ENCODE measurements around the gene RCOR2. TPM values are rescaled to one million over a fixed set of nuclear protein-coding genes. Genes with fewer than 3 reads are reported as not detected.

The RCOR2 gene
- total and polyA plus RNA-seq, 2 of the 4 experiments (the other 2 are of a cell fraction) = 0.90 to 2.0 TPM

GRCh38 chr11:63951779-63952536, 35.0 kb upstream of the RCOR2 start:
- POLR2A ChIA-PET (ENCODE audit: unreplicated experiment) = no interaction called here
- Histone ChIP-seq H4K8ac (ENCODE audit: low read depth in 2 of 2, low read length in 2 of 2) (no peak overlapping the region), H2BK15ac (ENCODE audit: low read depth, low read length) (no peak overlapping the region), H3K14ac (replicated peaks; ENCODE audit: low read depth, low read length) (no peak overlapping the region), H2AK5ac (ENCODE audit: low read depth, low read length) (no peak overlapping the region), H3K23ac (ENCODE audit: low read depth, low read length) (no peak overlapping the region), H3K9ac (ENCODE audit: low read depth, low read length) (no peak overlapping the region), H2BK120ac (ENCODE audit: low read depth, low read length) (no peak overlapping the region), H4K91ac (ENCODE audit: insufficient read depth, low read depth, low read length) (no peak overlapping the region), H2BK20ac (ENCODE audit: low read depth, low read length) (no peak overlapping the region), H2AFZ (replicated peaks; ENCODE audit: low read length, poor library complexity) (no peak overlapping the region), H4K20me1 (ENCODE audit: insufficient read depth, low read length) (no peaks in the 10 kb centered on the region), H3K4me3 (ENCODE audit: insufficient read depth, low read depth, low read length) (no peak overlapping the region), H3K4me1 (ENCODE audit: control insufficient read depth, insufficient read depth, low read length) (no peaks in the 10 kb centered on the region), H2AK9ac (replicated peaks; ENCODE audit: low read depth, low read length, poor library complexity) (no peak overlapping the region), H3K18ac (ENCODE audit: low read depth, low read length) (no peak overlapping the region), H3K79me1 (ENCODE audit: low read depth in 1 of 2, low read length in 2 of 2) (peaks cover 0 to 9% of the 10 kb centered on the region in 2 experiments; a peak in 3 of 4 replicates), H3K9me3 (ENCODE audit: control insufficient read depth, insufficient read depth, low read length) (no peaks in the 10 kb centered on the region), H3K27me3 (ENCODE audit: control insufficient read depth, insufficient read depth, low read length) (no peaks in the 10 kb centered on the region), H4K5ac (ENCODE audit: low read depth, low read length) (no peak overlapping the region), H3K27ac (ENCODE audit: insufficient read depth, low read length) (no peak overlapping the region), H3K56ac (ENCODE audit: extremely low read depth, insufficient read depth, low read length) (no peak overlapping the region), H3K36me3 (ENCODE audit: control insufficient read depth, insufficient read depth, low read length) (peaks cover 45% of the 10 kb centered on the region), H3K9me1 (ENCODE audit: insufficient read depth, low read length) (peaks cover 5% of the 10 kb centered on the region; the same call in 1 of the 2 replicates), H3K4me2 (ENCODE audit: low read depth, low read length) (no peak overlapping the region), H3K4ac (ENCODE audit: low read depth, low read length) (no peak overlapping the region), H2BK5ac (ENCODE audit: low read depth, low read length, poor library complexity, severe bottlenecking) (no peak overlapping the region)
- dilution Hi-C loops (cut with HindIII; ENCODE audit: low sequenced_read_pairs, unreplicated experiment) (no loop called here), intact Hi-C loops (cut with micrococcal nuclease) (no loop called here), in situ Hi-C loops (cut with MboI; ENCODE audit: low sequenced_read_pairs) (no loop called here)
- BruUV-seq (replicated peaks) = no TSS peak
- WGBS, 2 experiments (ENCODE audit: extremely low coverage in 2 of 2, insufficient read length in 1 of 2) = 80% methylated on average over 13 of the region's 20 CpGs; no CpG with 5 or more reads in 1 of the 2 experiments
- CTCF ChIA-PET = interaction anchor here (1.1 kb wide), 1 partner anchor 17 kb away, joined by 4 read pairs; no protein-coding TSS in a partner anchor
- no peak for ATAC-seq (ENCODE audit: low read depth)
- no peak for DNase-seq
- TF ChIP-seq, protein P1, sequence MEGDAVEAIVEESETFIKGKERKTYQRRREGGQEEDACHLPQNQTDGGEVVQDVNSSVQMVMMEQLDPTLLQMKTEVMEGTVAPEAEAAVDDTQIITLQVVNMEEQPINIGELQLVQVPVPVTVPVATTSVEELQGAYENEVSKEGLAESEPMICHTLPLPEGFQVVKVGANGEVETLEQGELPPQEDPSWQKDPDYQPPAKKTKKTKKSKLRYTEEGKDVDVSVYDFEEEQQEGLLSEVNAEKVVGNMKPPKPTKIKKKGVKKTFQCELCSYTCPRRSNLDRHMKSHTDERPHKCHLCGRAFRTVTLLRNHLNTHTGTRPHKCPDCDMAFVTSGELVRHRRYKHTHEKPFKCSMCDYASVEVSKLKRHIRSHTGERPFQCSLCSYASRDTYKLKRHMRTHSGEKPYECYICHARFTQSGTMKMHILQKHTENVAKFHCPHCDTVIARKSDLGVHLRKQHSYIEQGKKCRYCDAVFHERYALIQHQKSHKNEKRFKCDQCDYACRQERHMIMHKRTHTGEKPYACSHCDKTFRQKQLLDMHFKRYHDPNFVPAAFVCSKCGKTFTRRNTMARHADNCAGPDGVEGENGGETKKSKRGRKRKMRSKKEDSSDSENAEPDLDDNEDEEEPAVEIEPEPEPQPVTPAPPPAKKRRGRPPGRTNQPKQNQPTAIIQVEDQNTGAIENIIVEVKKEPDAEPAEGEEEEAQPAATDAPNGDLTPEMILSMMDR (conservative IDR thresholded peaks at IDR 0.05; ENCODE audit: low read depth, low read length) = no peak
- TF ChIP-seq, protein P2, sequence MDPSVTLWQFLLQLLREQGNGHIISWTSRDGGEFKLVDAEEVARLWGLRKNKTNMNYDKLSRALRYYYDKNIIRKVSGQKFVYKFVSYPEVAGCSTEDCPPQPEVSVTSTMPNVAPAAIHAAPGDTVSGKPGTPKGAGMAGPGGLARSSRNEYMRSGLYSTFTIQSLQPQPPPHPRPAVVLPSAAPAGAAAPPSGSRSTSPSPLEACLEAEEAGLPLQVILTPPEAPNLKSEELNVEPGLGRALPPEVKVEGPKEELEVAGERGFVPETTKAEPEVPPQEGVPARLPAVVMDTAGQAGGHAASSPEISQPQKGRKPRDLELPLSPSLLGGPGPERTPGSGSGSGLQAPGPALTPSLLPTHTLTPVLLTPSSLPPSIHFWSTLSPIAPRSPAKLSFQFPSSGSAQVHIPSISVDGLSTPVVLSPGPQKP (IDR thresholded peaks at IDR 0.05; ENCODE audit: borderline replicate concordance, low read depth, low read length) = no peak
- TF ChIP-seq MAZ (IDR thresholded peaks at IDR 0.05; ENCODE audit: borderline replicate concordance, low read depth, low read length) = no peak
- TF ChIP-seq RCOR1 (IDR thresholded peaks at IDR 0.05; ENCODE audit: insufficient replicate concordance, low read length) = no peak
- TF ChIP-seq CEBPB (IDR thresholded peaks at IDR 0.05; ENCODE audit: low read depth, low read length) = no peak
- TF ChIP-seq NFE2L2 (IDR thresholded peaks at IDR 0.05; ENCODE audit: low read depth, low read length) = no peak
- TF ChIP-seq RFX5 (IDR thresholded peaks at IDR 0.05; ENCODE audit: low read depth, low read length) = no peak
- no peak for TF ChIP-seq RAD21 (IDR thresholded peaks at IDR 0.05; ENCODE audit: low read length)
- no peak for TF ChIP-seq BHLHE40 (IDR thresholded peaks at IDR 0.05; ENCODE audit: low read depth, low read length)
- TF ChIP-seq SMC3 (IDR thresholded peaks at IDR 0.05; ENCODE audit: low read depth, low read length) = no peak
- TF ChIP-seq FOS (IDR thresholded peaks at IDR 0.05; ENCODE audit: low read depth, low read length) = no peak
- no peak for TF ChIP-seq POLR2A (IDR thresholded peaks at IDR 0.05; ENCODE audit: low read depth, low read length)
- TF ChIP-seq, protein P3, sequence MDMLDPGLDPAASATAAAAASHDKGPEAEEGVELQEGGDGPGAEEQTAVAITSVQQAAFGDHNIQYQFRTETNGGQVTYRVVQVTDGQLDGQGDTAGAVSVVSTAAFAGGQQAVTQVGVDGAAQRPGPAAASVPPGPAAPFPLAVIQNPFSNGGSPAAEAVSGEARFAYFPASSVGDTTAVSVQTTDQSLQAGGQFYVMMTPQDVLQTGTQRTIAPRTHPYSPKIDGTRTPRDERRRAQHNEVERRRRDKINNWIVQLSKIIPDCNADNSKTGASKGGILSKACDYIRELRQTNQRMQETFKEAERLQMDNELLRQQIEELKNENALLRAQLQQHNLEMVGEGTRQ (IDR thresholded peaks at IDR 0.05; ENCODE audit: low read depth, low read length) = no peak
- TF ChIP-seq CHD1 (IDR thresholded peaks at IDR 0.05; ENCODE audit: low read depth, low read length) = no peak
- TF ChIP-seq MAFK (IDR thresholded peaks at IDR 0.05; ENCODE audit: low read depth, low read length) = no peak
